ENCODE measurements around the gene USP17L13. TPM values are rescaled to one million over a fixed set of nuclear protein-coding genes. Genes with fewer than 3 reads are reported as not detected.

Gene USP17L13, protein sequence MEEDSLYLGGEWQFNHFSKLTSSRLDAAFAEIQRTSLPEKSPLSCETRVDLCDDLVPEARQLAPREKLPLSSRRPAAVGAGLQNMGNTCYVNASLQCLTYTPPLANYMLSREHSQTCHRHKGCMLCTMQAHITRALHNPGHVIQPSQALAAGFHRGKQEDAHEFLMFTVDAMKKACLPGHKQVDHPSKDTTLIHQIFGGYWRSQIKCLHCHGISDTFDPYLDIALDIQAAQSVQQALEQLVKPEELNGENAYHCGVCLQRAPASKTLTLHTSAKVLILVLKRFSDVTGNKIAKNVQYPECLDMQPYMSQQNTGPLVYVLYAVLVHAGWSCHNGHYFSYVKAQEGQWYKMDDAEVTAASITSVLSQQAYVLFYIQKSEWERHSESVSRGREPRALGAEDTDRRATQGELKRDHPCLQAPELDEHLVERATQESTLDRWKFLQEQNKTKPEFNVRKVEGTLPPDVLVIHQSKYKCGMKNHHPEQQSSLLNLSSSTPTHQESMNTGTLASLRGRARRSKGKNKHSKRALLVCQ
- total RNA-seq = not detected

DNA sequence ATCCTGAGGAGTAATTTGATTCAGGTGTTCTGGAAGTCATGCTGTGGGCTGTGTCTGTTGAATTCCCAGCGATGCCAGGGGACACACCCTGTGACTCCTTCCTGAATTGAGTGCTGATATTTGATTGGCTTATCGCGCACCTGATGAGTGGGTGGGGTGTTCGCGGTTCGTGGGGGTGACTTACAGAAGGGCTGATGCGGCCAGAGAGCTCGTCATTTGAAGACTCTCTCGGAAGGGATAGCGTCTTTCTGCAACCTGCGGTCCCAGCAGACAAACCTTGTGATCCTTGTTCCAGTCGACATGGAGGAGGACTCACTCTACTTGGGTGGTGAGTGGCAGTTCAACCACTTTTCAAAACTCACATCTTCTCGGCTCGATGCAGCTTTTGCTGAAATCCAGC is at the start of gene USP17L13:
Gene USP17L13 (plus strand): TSS at position 301 of the 400 bp plus-strand sequence. CDS start 0 bp downstream, at position 301.

DNA sequence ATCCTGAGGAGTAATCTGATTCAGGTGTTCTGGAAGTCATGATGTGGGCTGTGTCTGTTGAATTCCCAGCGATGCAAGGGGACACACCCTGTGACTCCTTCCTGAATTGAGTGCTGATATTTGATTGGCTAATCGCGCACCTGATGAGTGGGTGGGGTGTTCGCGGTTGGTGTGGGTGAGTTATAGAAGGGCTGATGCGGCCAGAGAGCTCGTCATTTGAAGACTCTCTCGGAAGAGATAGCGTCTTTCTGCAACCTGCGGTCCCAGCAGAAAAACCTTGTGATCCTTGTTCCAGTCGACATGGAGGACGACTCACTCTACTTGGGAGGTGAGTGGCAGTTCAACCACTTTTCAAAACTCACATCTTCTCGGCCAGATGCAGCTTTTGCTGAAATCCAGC is 14.3 kb upstream of the USP17L13 start, which contains the start of gene USP17L10:
Gene USP17L10 (plus strand): TSS at position 301 of the 400 bp plus-strand sequence. CDS start 0 bp downstream, at position 301.

DNA sequence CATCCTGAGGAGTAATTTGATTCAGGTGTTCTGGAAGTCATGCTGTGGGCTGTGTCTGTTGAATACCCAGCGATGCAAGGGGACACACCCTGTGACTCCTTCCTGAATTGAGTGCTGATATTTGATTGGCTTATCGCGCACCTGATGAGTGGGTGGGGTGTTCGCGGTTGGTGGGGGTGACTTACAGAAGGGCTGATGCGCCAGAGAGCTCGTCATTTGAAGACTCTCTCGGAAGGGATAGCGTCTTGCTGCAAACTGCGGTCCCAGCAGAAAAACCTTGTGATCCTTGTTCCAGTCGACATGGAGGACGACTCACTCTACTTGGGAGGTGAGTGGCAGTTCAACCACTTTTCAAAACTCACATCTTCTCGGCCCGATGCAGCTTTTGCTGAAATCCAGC is 9.6 kb upstream of the USP17L13 start, which contains the start of gene USP17L11:
Gene USP17L11 (plus strand): TSS at position 301 of the 400 bp plus-strand sequence. CDS start 0 bp downstream, at position 301.

DNA sequence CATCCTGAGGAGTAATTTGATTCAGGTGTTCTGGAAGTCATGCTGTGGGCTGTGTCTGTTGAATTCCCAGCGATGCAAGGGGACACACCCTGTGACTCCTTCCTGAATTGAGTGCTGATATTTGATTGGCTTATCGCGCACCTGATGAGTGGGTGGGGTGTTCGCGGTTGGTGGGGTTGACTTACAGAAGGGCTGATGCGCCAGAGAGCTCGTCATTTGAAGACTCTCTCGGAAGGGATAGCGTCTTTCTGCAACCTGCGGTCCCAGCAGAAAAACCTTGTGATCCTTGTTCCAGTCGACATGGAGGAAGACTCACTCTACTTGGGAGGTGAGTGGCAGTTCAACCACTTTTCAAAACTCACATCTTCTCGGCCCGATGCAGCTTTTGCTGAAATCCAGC is 4.8 kb upstream of the USP17L13 start, which contains the start of gene USP17L12:
Gene USP17L12 (plus strand): TSS at position 301 of the 400 bp plus-strand sequence. CDS start 0 bp downstream, at position 301.

DNA sequence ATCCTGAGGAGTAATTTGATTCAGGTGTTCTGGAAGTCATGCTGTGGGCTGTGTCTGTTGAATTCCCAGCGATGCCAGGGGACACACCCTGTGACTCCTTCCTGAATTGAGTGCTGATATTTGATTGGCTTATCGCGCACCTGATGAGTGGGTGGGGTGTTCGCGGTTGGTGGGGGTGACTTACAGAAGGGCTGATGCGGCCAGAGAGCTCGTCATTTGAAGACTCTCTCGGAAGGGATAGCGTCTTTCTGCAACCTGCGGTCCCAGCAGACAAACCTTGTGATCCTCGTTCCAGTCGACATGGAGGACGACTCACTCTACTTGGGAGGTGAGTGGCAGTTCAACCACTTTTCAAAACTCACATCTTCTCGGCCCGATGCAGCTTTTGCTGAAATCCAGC is 9.4 kb downstream of the USP17L13 start, which contains the start of gene USP17L15:
Gene USP17L15 (plus strand): TSS at position 301 of the 400 bp plus-strand sequence. CDS start 0 bp downstream, at position 301.

DNA sequence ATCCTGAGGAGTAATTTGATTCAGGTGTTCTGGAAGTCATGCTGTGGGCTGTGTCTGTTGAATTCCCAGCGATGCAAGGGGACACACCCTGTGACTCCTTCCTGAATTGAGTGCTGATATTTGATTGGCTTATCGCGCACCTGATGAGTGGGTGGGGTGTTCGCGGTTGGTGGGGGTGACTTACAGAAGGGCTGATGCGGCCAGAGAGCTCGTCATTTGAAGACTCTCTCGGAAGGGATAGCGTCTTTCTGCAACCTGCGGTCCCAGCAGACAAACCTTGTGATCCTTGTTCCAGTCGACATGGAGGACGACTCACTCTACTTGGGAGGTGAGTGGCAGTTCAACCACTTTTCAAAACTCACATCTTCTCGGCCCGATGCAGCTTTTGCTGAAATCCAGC is 18.9 kb downstream of the USP17L13 start, which contains the start of gene USP17L17:
Gene USP17L17 (plus strand): TSS at position 301 of the 400 bp plus-strand sequence. CDS start 0 bp downstream, at position 301.

DNA sequence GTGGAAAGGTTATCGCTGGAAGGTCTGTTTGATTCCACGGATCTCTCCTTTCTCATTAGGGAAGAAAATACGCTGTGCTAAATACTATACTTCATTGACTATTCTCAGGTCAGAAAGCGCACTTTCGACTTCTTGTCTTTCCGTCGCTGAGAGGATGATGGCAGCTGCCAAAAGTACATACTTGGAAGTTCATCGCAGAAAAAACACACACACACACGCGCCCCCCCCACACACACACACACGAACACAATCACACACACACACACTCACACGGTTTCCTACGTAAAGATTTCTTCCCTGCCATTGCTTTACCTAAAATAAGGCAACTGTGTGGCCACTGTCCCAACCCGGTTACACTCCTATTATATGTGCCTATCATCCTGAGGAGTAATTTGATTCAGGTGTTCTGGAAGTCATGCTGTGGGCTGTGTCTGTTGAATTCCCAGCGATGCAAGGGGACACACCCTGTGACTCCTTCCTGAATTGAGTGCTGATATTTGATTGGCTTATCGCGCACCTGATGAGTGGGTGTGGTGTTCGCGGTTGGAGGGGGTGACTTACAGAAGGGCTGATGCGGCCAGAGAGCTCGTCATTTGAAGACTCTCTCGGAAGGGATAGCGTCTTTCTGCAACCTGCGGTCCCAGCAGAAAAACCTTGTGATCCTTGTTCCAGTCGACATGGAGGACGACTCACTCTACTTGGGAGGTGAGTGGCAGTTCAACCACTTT is 23.4 kb downstream of the USP17L13 start, which contains the start of gene USP17L18:
Gene USP17L18 (plus strand): TSS at position 678 of the 728 bp plus-strand sequence. CDS start 0 bp downstream, at position 678.

DNA sequence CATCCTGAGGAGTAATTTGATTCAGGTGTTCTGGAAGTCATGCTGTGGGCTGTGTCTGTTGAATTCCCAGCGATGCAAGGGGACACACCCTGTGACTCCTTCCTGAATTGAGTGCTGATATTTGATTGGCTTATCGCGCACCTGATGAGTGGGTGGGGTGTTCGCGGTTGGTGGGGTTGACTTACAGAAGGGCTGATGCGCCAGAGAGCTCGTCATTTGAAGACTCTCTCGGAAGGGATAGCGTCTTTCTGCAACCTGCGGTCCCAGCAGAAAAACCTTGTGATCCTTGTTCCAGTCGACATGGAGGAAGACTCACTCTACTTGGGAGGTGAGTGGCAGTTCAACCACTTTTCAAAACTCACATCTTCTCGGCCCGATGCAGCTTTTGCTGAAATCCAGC is 28.4 kb downstream of the USP17L13 start, which contains the start of gene USP17L19:
Gene USP17L19 (plus strand): TSS at position 301 of the 400 bp plus-strand sequence. CDS start 0 bp downstream, at position 301.

DNA sequence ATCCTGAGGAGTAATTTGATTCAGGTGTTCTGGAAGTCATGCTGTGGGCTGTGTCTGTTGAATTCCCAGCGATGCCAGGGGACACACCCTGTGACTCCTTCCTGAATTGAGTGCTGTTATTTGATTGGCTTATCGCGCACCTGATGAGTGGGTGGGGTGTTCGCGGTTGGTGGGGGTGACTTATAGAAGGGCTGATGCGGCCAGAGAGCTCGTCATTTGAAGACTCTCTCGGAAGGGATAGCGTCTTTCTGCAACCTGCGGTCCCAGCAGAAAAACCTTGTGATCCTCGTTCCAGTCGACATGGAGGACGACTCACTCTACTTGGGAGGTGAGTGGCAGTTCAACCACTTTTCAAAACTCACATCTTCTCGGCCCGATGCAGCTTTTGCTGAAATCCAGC is 33.1 kb downstream of the USP17L13 start, which contains the start of gene USP17L20:
Gene USP17L20 (plus strand): TSS at position 301 of the 400 bp plus-strand sequence. CDS start 0 bp downstream, at position 301.

DNA sequence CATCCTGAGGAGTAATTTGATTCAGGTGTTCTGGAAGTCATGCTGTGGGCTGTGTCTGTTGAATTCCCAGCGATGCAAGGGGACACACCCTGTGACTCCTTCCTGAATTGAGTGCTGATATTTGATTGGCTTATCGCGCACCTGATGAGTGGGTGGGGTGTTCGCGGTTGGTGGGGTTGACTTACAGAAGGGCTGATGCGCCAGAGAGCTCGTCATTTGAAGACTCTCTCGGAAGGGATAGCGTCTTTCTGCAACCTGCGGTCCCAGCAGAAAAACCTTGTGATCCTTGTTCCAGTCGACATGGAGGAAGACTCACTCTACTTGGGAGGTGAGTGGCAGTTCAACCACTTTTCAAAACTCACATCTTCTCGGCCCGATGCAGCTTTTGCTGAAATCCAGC is 37.9 kb downstream of the USP17L13 start, which contains the start of gene USP17L21:
Gene USP17L21 (plus strand): TSS at position 301 of the 400 bp plus-strand sequence. CDS start 0 bp downstream, at position 301.

DNA sequence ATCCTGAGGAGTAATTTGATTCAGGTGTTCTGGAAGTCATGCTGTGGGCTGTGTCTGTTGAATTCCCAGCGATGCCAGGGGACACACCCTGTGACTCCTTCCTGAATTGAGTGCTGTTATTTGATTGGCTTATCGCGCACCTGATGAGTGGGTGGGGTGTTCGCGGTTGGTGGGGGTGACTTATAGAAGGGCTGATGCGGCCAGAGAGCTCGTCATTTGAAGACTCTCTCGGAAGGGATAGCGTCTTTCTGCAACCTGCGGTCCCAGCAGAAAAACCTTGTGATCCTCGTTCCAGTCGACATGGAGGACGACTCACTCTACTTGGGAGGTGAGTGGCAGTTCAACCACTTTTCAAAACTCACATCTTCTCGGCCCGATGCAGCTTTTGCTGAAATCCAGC is 42.6 kb downstream of the USP17L13 start, which contains the start of gene USP17L22:
Gene USP17L22 (plus strand): TSS at position 301 of the 400 bp plus-strand sequence. CDS start 0 bp downstream, at position 301.

Other genes starting within 250 kb of the USP17L13 start
- not detected for gene FAM90A26, start 54.5 kb upstream of the USP17L13 start, total RNA-seq
- not detected for gene USP17L10, start 14.2 kb upstream of the USP17L13 start, total RNA-seq
- gene USP17L11, start 9.5 kb upstream of the USP17L13 start, total RNA-seq = not detected
- not detected for gene USP17L12, start 4.7 kb upstream of the USP17L13 start, total RNA-seq
- not detected for gene USP17L15, start 9.5 kb downstream of the USP17L13 start, total RNA-seq
- gene USP17L17, start 19.0 kb downstream of the USP17L13 start, total RNA-seq = not detected
- not detected for gene USP17L18, start 23.7 kb downstream of the USP17L13 start, total RNA-seq
- not detected for gene USP17L19, start 28.5 kb downstream of the USP17L13 start, total RNA-seq
- gene USP17L20, start 33.2 kb downstream of the USP17L13 start, total RNA-seq = not detected
- gene USP17L21, start 38.0 kb downstream of the USP17L13 start, total RNA-seq = not detected
- not detected for gene USP17L22, start 42.7 kb downstream of the USP17L13 start, total RNA-seq
- not detected for gene USP17L24, start 100.3 kb downstream of the USP17L13 start, total RNA-seq
- gene USP17L25, start 105.0 kb downstream of the USP17L13 start, total RNA-seq = not detected
- gene USP17L26, start 109.8 kb downstream of the USP17L13 start, total RNA-seq = not detected
- gene USP17L5, start 114.5 kb downstream of the USP17L13 start, total RNA-seq = not detected
- gene USP17L27, start 119.3 kb downstream of the USP17L13 start, total RNA-seq = not detected
- not detected for gene USP17L28, start 124.0 kb downstream of the USP17L13 start, total RNA-seq
- not detected for gene USP17L29, start 128.7 kb downstream of the USP17L13 start, total RNA-seq
- gene USP17L30, start 138.2 kb downstream of the USP17L13 start, total RNA-seq = not detected
- gene DEFB131A, start 219.5 kb downstream of the USP17L13 start, total RNA-seq = not detected

Data from metanephros (tissue), 1 donor.